Hematopoietic multipotent progenitor cell treated with erythropoietin and hydrocortisone succinate and interleukin-3 and kit ligand, for 15 days (in vitro differentiated cells): ENCODE data around the gene PLA2G5.
"Not testable (repeated sequence)": the region's sequence is repeated elsewhere in the genome, so short reads cannot be mapped to it uniquely, and the experiment has no call there.

Source experiments
- DNase-seq: peaks from one replicate; pipeline ENCODE4 v3.0.0-alpha.2; 2015; ENCODE audit warnings: low spot score

Gene PLA2G5

GRCh38 chr1:20069874-20070273 is at the start of gene PLA2G5:
TSS of gene PLA2G5 (plus strand) at chr1:20070194. CDS start at chr1:20084831, 14,637 bp downstream.
- no peak for DNase-seq

GRCh38 chr1:20028125-20028524 is 41.9 kb upstream of the PLA2G5 start:
- no peak for DNase-seq

- DNase-seq = no peak
Measured at GRCh38 chr1:20028726-20029125, 41.3 kb upstream of the PLA2G5 start.

DNA sequence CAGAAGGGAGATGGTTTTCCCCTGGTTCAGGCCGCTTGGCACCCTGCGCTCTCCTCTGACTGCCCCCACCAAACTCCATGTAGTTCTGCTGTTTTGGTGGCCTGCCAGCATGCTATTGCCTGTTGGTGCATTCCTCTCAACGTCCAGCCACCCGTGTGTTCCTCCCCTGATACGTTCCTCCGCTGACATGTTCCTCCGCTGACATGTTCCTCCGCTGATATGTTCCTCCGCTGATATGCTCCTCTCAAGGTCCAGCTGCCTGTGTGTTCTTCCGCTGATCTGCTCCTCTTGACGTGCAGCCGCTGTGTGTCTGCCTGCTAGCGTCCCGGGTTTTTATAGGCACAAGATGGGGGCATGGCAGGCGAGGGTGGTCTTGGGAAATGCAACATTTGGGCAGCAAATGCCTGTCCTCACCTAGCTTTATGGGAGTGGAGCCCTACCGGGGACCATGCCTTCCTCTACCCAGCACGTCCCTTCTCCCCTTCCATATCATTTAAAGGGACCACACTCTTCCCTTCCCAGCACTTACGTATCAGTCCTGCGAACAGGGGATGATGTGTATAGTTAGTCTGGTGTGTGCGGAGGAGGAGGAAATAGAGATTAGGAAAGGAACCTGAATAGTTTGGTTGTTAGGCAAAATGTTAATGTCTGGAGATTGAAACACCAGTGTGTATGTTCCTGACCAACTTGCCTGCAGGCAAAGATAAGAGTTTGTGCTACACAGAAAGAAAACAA is 40.6 kb upstream of the PLA2G5 start:
- no peak for DNase-seq

- DNase-seq = not testable (repeated sequence)
Measured at GRCh38 chr1:20030436-20031151, 39.4 kb upstream of the PLA2G5 start.

DNA sequence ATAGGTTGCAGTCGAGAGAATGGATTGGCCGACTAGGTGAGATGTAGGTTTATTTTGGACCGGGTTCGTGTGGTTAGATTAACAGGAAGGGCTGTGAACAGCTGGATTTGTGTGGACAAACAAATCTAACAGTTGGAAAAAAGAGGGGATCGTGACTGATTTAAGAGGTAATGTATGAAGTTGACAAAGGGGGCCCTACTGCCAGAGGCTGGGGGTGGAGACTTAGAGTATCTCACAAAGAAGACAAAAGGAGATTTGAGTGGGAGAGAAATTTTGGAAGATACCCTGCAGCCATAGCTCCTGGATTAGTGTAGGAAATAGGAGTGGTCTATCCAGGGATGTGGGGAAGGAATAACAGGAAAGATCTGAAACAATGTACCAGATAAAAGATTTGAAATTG is 38.8 kb upstream of the PLA2G5 start:
- DNase-seq = no peak

DNA sequence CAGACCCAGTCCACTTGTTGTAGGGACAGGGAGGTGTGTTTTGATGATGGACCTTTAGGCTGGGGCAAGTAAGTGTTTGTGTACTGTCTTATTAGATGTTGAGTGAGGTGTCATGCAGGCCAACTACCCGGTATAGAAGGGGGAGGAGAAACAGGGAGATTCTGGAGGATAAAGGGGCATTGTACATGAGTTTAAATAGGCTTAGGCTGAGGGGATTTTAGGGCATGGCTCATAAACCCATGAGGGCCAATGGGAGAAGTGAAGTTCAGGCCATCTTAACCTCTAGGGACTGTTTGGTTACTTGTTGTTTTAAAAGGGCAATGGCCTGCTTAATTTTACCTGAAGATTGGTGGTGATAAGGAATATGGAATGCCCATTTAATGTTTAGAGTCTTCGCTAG is 38.2 kb upstream of the PLA2G5 start:
- DNase-seq = no peak

- DNase-seq = no peak
Measured at GRCh38 chr1:20032425-20032824, 37.6 kb upstream of the PLA2G5 start.

- DNase-seq = no peak
Measured at GRCh38 chr1:20033420-20033819, 36.6 kb upstream of the PLA2G5 start.

- no peak for DNase-seq
Measured at GRCh38 chr1:20035114-20035513, 34.9 kb upstream of the PLA2G5 start.

DNA sequence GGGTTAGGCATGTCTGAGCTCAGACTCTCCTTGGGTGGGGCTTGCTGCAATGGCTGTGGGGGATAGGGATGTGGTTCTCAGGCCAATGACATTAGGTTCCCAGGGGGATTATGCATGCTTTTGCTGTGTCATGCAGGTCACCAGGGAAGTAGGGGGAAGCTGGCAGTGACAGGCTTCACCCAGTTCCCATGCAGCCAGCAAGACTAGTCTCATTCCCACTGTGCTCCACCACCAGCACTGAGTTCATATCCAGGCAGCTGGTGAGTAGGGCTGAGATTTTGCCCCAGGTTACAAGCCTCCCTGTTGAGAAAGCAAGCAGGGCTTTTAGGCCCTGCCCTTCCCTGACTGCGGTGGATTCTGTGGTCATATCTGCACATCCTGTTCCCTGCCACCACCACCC is 32.1 kb upstream of the PLA2G5 start:
- no peak for DNase-seq

DNA sequence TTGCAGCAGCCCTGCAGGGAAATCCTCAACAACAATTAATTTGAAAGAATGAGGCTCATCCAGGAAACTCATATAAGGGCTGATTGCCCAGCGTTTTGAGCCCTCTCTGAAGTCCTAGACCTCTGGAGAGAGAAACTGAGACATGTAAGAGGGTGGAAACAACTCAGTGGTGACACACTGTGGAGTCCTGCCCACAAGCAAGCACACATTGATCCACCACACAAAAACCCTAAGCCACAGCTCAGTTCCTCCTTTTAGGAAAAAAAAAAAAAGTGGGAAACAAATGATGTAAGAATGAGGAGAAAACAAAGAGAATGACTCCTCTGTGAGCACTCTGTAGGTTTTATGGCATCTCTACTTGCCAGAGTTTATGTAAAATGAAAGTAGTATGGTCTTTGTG is 22.9 kb upstream of the PLA2G5 start:
- DNase-seq = no peak

GRCh38 chr1:20048563-20048962 is 21.4 kb upstream of the PLA2G5 start:
- no peak for DNase-seq

DNA sequence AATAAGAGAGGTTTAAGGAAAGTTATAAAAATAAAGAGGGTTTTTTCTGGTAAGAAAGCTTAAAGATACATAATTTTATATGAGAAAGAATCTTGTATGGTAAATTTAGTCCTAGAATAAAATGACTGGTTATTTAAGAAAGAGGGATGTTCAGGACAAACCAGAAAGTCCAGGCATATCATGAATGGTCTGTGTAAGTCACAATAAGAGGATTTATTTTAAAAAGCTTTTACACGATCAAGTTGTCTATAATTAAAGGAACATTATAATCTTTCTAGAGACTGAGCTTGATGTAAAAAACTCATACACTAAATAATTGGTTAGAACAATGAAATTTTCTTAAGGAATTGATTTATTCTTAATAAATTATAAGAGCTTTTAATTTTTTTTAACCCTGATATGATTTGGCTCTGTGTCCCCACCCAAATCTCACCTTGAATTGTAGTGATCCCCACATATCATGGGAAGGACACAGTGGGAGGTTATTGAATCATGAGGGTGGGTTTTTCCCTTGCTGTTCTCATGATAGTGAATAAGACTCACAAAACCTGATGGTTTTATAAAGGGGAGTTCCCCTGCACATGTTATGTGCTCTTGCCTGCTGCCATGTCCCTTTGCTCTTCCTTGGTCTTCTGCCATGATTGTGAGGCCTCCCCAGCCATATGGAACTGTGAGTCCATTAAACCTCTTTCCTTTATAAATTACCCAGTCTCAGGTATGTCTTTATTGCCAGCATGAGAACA is 20.8 kb upstream of the PLA2G5 start:
- not testable (repeated sequence) for DNase-seq

- DNase-seq = no peak
Measured at GRCh38 chr1:20051218-20051829, 18.7 kb upstream of the PLA2G5 start.

GRCh38 chr1:20052386-20052785 is 17.6 kb upstream of the PLA2G5 start:
- no peak for DNase-seq

GRCh38 chr1:20057886-20058420 is 12.0 kb upstream of the PLA2G5 start:
- no peak for DNase-seq

DNA sequence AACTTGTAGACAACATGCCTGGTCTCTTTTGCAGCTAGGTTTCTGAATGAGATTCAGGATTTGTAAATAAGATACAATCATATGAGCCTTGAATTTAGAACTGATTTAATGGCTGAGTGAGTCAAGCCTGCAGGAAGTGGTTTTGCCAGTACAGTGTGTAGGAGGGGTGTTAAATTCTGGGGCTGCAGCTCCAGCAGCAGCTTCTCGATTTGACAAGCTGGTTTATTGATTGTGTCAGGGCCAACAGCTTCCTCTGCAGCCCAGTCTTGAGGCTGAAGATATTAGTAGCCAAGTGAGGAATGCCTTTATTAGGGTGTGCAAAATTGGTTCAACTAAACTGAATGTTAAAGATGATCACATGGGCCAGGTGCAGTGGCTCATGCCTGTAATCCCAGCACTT is 11.5 kb upstream of the PLA2G5 start:
- DNase-seq = no peak

GRCh38 chr1:20059847-20060246 is 10.1 kb upstream of the PLA2G5 start:
- DNase-seq = no peak

- DNase-seq = not testable (repeated sequence)
Measured at GRCh38 chr1:20060791-20061190, 9.2 kb upstream of the PLA2G5 start.

- no peak for DNase-seq
Measured at GRCh38 chr1:20061866-20062265, 8.1 kb upstream of the PLA2G5 start.

DNA sequence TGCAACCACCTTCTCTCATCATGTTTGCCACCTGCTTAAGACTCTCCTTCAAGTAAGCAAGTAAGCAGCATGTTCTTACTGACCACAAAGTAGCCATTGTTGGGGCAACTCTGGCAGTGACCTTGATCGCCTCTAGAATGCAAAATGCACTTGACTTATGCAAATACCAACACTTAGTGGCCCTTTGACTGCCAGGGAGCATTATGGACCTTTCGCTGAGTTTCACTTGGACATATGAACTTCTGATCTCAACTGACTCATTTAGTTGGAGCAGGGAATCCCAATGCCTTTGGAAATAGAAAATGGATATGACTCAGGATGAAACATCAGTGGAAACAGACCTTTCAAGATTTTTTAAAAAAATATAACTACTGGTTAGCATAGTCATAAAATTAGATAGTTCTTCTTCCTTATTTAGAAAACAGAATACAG is 6.1 kb upstream of the PLA2G5 start:
- DNase-seq = no peak
